ENCODE data around the gene FGFRL1.

DNA sequence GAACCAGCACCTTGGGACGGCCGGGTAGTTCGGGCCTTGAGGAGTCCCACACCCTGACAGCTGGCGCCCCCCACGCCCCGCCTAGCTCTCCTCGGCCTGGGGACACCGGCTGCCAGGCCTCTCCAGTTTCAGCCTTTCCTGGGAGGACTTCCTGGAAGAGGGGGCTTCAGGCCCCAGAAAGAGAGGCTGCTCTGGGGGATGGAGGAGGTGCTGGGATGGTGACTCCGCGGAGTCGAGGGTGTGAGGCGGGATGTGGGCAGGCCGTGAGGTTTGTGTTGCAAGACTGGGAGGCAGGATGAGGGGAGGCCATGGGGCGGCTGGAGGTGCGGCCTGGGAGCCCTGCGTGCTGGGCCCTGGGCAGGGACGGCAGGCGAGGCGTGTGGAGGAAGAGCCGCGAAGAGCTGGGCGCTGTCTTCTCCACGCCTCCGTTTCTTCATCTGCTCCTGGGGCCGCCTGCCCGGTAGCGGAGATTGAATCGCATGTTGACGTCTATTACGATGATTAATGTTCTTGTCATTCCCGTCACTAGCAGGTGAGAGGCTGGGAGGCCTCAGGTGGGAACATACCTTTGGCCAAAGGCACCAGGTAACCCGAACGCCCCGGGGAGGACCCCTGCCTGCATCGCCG is 918 bp upstream of the FGFRL1 start:
- TF ChIP-seq POLR2A (IDR thresholded peaks at IDR 0.05): no peak
- TF ChIP-seq, protein P1, sequence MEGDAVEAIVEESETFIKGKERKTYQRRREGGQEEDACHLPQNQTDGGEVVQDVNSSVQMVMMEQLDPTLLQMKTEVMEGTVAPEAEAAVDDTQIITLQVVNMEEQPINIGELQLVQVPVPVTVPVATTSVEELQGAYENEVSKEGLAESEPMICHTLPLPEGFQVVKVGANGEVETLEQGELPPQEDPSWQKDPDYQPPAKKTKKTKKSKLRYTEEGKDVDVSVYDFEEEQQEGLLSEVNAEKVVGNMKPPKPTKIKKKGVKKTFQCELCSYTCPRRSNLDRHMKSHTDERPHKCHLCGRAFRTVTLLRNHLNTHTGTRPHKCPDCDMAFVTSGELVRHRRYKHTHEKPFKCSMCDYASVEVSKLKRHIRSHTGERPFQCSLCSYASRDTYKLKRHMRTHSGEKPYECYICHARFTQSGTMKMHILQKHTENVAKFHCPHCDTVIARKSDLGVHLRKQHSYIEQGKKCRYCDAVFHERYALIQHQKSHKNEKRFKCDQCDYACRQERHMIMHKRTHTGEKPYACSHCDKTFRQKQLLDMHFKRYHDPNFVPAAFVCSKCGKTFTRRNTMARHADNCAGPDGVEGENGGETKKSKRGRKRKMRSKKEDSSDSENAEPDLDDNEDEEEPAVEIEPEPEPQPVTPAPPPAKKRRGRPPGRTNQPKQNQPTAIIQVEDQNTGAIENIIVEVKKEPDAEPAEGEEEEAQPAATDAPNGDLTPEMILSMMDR (IDR thresholded peaks at IDR 0.05): no peak

Data from right lobe of liver (tissue), 4 donors.